Vagina (tissue), 2 donors: ENCODE data around the gene VTI1A.

Experiments used
- POLR2A ChIP-seq, 2 donors: fragments of 450-650 bp; IDR thresholded peaks; one replicate each; pipeline ENCODE4 v1.6.1; 2017; ENCODE audit warnings: antibody characterized with exemption in 2 of 2, mild to moderate bottlenecking in 2 of 2, moderate library complexity in 2 of 2
- TF ChIP-seq, protein P1 (sequence below), 3 experiments: fragments of 450-650 bp in 2 of 3; fragments of 200-600 bp in 1 of 3; sonication (generic) in 1 of 3; IDR thresholded peaks; one replicate each; pipeline ENCODE4 v1.5.1; 2017 to 2019; ENCODE audit warnings: antibody characterized with exemption in 3 of 3, mild to moderate bottlenecking in 2 of 3, moderate library complexity in 2 of 3

DNA sequence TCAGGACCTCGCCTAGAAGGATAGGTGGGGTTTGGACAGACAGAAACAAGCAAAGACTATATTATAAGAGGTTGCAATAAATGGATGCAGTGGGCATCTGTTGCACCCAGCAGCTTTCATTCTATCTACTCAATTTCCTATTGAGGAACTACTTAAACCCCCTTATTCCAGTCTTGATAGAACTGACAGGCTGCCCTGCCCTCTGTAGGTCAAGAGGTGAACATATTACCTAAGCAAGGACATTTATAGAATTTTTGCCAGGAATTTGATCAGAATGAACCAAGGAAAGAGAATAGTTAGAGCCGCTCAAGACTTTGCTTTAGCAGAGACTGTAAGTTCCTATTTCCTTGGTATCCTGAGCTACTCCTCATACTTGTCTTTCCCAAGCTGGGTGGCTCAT lies 9.5 kb downstream of the VTI1A start:
- TF ChIP-seq, protein P1, sequence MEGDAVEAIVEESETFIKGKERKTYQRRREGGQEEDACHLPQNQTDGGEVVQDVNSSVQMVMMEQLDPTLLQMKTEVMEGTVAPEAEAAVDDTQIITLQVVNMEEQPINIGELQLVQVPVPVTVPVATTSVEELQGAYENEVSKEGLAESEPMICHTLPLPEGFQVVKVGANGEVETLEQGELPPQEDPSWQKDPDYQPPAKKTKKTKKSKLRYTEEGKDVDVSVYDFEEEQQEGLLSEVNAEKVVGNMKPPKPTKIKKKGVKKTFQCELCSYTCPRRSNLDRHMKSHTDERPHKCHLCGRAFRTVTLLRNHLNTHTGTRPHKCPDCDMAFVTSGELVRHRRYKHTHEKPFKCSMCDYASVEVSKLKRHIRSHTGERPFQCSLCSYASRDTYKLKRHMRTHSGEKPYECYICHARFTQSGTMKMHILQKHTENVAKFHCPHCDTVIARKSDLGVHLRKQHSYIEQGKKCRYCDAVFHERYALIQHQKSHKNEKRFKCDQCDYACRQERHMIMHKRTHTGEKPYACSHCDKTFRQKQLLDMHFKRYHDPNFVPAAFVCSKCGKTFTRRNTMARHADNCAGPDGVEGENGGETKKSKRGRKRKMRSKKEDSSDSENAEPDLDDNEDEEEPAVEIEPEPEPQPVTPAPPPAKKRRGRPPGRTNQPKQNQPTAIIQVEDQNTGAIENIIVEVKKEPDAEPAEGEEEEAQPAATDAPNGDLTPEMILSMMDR (IDR thresholded peaks at IDR 0.05) = no peak
- no peak for TF ChIP-seq POLR2A (IDR thresholded peaks at IDR 0.05)
